ENCODE measurements around the gene SLC45A1.
"Not testable (repeated sequence)": the region's sequence is repeated elsewhere in the genome, so short reads cannot be mapped to it uniquely, and the experiment has no call there.

Gene SLC45A1

GRCh38 chr1:8317647-8318381, at the start of gene SLC45A1:
Gene SLC45A1, plus strand, starts transcription at chr1:8318114. Its CDS starts 6,216 bp downstream, at chr1:8324330.
- peak; percentile 57 for DNase-seq

DNA sequence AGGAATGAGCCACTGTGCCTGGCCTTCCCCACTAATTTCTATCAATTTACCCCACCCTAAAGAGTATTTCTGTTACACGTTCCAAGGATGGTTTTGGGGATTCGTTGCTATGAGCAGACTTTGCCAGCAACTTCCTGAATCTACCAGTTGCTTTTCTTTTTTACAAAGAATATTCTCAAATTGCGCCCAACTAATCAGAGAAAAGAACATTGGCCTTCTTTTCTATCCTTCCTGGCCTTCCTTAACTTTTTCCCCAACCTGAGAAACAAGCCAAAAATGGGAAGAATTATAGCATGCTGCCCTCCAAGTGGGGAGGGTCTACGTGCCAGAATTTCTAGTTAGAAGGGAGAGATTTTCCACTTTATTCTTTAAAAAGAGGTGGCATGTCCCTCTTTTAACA, 44.9 kb upstream of the SLC45A1 start:
- DNase-seq: no peak

DNA sequence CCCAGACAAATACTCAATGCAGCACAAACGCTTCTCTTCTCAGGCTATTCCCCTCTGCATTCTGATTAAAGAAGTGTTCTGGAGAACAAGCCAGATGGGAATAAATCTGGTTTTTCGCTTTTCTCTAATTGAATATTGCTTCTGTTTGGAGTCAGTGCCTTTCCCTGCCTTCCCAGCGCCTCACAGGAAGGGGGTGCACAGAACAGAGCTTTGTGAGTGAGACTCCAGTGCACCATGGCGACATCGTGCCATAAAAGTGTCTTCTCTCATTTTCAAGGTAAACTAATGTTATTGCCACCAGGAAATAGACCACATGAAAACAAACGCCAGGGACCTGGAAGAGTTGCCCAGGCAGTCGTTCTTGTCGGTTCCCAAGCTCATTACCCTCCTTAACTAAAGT, 43.6 kb upstream of the SLC45A1 start:
- no peak for DNase-seq

GRCh38 chr1:8276173-8276914, 41.6 kb upstream of the SLC45A1 start:
- no peak for DNase-seq

DNA sequence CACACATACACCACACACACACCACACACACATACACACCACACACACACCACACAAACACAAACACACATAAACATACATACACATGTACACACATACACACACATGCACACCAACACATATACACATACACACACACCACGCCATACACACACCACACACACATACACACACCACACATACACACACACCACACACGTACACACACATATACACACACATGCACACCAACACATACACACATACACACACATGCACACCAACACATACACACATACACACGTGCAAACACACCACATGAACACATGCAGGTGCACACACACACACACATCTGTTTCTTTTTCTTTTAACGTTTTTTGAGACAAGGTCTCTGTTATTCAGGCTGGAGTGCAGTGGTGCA, 41.0 kb upstream of the SLC45A1 start:
- DNase-seq: no peak

- not testable (repeated sequence) for DNase-seq
Measured at GRCh38 chr1:8278677-8279076, 39.2 kb upstream of the SLC45A1 start.

GRCh38 chr1:8281843-8282509, 35.9 kb upstream of the SLC45A1 start:
- DNase-seq: no peak

GRCh38 chr1:8283058-8283884, 34.6 kb upstream of the SLC45A1 start:
- DNase-seq: no peak

- peak; percentile 51 for DNase-seq
Measured at GRCh38 chr1:8284127-8284526, 33.8 kb upstream of the SLC45A1 start.

GRCh38 chr1:8285103-8285502, 32.8 kb upstream of the SLC45A1 start:
- DNase-seq: no peak

DNA sequence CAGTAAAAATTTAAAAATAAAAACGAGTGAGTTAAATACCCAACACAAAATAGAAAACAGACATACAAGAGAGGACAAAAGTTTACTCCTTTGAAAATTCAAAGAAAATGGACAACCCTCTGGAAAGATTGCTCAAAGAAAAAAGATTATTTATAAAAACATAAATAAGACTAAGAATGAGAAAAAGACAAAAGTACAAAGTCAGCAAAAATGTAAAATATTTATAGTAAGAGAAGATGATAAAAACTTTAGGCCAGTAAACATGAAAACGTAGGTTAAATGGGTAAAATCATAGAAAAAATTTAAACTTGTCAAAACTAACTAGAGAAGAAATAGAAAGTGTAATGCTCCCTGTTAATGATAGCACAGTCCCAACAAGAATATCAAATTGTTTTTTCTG, 31.9 kb upstream of the SLC45A1 start:
- no peak for DNase-seq

- DNase-seq: peak; percentile 20
Measured at GRCh38 chr1:8293118-8293517, 24.8 kb upstream of the SLC45A1 start.

DNA sequence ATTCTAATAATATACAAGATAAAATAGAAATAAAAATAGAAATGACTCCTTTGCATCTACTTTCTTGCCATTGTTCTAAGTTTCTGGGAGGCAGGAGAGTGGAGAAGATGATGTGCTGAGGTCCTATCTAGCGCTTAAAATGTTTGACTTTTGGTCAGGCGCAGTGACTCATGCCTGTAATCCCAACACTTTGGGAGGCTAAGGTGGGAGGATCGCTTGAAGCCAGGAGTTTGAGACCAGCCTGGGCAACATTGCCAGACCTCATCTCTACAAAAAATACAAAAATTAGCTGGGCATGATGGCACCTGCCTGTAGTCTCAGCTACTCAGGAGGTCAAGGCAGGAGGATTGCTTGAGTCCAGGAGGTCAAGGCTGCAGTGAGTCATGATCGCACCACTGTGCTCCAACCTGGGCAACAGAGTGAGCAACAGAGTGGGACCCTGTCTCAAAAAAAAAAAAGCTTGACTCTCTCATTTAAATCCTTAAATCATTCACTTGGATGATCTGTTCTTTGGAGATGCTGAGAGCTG, 24.2 kb upstream of the SLC45A1 start:
- no peak for DNase-seq

DNA sequence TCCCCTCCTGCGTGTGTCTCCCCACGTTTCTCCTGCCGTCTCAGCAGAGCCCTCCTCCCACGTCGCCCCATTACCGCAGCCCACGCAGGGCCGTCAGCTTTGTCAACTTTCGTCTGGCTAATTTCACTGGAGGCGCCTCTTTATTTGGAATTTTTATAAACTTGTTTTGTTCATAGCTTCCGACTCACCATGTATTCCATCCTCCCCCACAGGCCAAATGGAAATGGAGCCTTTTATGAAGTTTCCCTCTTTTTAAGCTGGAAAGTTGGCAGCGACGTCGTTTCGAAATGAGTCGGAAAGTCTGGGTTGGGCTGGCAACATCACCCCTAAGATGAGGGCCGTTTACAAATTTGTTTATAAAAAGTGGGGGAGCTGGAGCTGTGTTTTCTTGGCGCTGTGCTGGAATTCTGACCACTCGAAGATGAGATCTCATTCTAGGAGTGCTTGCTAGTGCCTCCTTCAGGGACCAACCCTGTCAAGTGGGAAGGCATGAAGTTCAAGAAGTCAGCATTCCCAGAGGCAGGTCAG, 23.7 kb upstream of the SLC45A1 start:
- no peak for DNase-seq

DNA sequence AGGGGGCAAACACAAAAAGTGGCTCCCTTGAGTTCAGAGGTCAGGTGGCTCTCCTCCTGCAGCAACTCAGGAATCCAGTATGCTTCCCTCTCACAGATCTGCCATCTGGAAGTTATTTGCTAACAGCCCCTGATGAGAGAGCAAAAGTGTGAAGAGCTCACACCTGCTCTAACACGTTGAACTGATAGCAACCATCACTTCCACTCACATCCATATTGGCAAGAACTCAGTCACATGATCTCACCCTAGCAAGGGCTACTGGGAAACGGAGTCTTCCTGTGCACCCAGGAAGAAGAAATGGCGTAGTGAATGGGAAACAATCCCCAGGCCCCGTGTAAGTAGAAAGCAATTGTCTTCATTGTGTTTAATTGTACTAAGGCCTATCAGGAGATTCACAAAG, 20.7 kb upstream of the SLC45A1 start:
- DNase-seq: no peak

- DNase-seq: no peak
Measured at GRCh38 chr1:8299963-8300362, 18.0 kb upstream of the SLC45A1 start.

DNA sequence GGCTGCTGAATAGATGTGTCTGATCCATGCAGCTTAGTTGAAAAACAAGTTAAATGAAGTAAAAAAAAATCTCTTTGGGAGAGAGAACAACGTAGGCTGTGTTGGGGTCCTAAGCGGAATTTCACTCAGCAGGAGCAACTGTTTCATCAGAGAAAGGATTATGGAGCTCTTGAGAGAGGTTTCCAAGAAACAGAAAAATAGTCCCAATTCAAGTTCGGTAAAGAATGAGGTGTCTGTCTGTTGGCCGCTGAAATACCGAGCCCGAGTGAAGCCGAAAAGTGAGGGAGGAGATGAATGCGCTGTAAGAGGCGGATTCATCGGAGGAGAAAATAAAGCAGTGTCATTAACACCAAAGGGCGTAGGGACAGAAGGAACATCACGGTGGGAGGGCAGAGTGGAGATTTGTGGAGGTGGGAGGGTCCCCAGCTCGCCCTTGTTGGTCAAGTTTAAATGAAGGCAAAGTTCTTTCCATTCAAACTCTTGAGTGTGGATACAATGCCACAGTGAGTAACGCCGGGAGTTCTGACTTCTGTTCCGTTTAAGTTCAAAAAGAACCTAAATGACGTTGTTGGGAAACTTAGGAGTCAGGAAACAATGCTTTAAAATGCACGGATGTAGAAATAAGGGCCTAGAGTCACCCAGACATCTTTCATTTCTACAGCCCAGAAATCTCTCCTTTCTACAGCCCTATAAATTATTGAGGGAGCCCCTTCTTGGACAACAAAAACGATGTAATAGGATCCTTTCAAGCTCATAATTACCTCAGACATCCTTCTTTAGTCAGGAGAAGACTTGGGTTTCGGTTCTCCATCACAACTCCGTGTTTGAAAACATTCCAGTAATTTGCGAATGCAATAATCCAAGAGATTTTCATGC, 15.6 kb upstream of the SLC45A1 start:
- DNase-seq: no peak

GRCh38 chr1:8303141-8303540, 14.8 kb upstream of the SLC45A1 start:
- DNase-seq: peak; percentile 50

GRCh38 chr1:8303876-8304275, 14.0 kb upstream of the SLC45A1 start:
- DNase-seq: no peak

- DNase-seq: no peak
Measured at GRCh38 chr1:8307628-8308027, 10.3 kb upstream of the SLC45A1 start.

GRCh38 chr1:8311068-8311718, 6.7 kb upstream of the SLC45A1 start:
- DNase-seq: no peak

All from fibroblast of upper back skin (primary cell).